IPS DF 6.9 (cell line): Measurements from ENCODE around the gene SFXN5.

ENCODE experiments used
- DNase-seq: peaks from one replicate; pipeline ENCODE4 v3.0.0-alpha.2; 2013; ENCODE audit warnings: low read depth, low spot score
- H3K27ac ChIP-seq: one replicate; pipeline ENCODE4 v1.5.1; 2013; ENCODE audit warnings: low read length, control low read depth
- H3K27me3 ChIP-seq: 2 replicates; pipeline ENCODE4 v1.6.1; 2013; ENCODE audit warnings: mild to moderate bottlenecking, low read length; ENCODE audit not compliant: control insufficient read depth, insufficient read depth
- H3K36me3 ChIP-seq: 2 replicates; pipeline ENCODE4 v1.6.1; 2013; ENCODE audit warnings: low read length; ENCODE audit not compliant: control insufficient read depth, insufficient read depth
- H3K4me1 ChIP-seq: 2 replicates; pipeline ENCODE4 v1.6.1; 2013; ENCODE audit warnings: low read length; ENCODE audit not compliant: control insufficient read depth, insufficient read depth
- H3K4me3 ChIP-seq: 2 replicates; pipeline ENCODE4 v1.5.1; 2013; ENCODE audit warnings: mild to moderate bottlenecking, low read length
- H3K9me3 ChIP-seq: 2 replicates; pipeline ENCODE4 v1.6.1; 2013; ENCODE audit warnings: low read length, inconsistent platforms; ENCODE audit not compliant: control insufficient read depth, insufficient read depth
- WGBS: extraction: QIAGEN DNeasy Blood & Tissue Kit; methylation state at CpG from one replicate; pipeline ENCODE4 v1.1.7; 2013; ENCODE audit warnings: mixed read lengths, missing lambda C conversion rate; ENCODE audit not compliant: insufficient read length, insufficient coverage; 5-methylcytosine and 5-hydroxymethylcytosine counted together

The SFXN5 gene

GRCh38 chr2:72926368-72926767 is 145.1 kb downstream of the SFXN5 start:
- WGBS, result no CpG with 5 or more reads among the region's 4 CpGs

GRCh38 chr2:72925328-72925943 is 146.1 kb downstream of the SFXN5 start:
- no peak overlapping the region for H3K27ac ChIP-seq
- peaks cover 79% of the 10 kb centered on the region for H3K27me3 ChIP-seq
- no CpG with 5 or more reads among the region's 26 CpGs for WGBS
- H3K4me3 ChIP-seq, result no peak overlapping the region
- no peaks in the 10 kb centered on the region for H3K36me3 ChIP-seq
- no peaks in the 10 kb centered on the region for H3K9me3 ChIP-seq
- DNase-seq, result no peak
- peaks cover 5% of the 10 kb centered on the region; the same call in 1 of the 2 replicates for H3K4me1 ChIP-seq

More at GRCh38 chr2:72926368-72926767, 145.1 kb downstream of the SFXN5 start:
- DNase-seq, result no peak
- Histone ChIP-seq H3K4me1 (peaks cover 5% of the 10 kb centered on the region; the same call in 1 of the 2 replicates), H3K27ac (no peak overlapping the region), H3K27me3 (peaks cover 70% of the 10 kb centered on the region), H3K36me3 (no peaks in the 10 kb centered on the region; the same call in 1 of the 2 replicates), H3K4me3 (no peak overlapping the region), H3K9me3 (no peaks in the 10 kb centered on the region)

- H3K4me3 ChIP-seq, result peak overlapping the region; percentile 5; the same call in 1 of the 2 replicates
- no CpG with 5 or more reads among the region's 61 CpGs for WGBS
- H3K9me3 ChIP-seq, result no peaks in the 10 kb centered on the region
- DNase-seq, result no peak
- peaks cover 5% of the 10 kb centered on the region; the same call in 1 of the 2 replicates for H3K4me1 ChIP-seq
- no peaks in the 10 kb centered on the region for H3K36me3 ChIP-seq
- no peak overlapping the region for H3K27ac ChIP-seq
- peaks cover 85% of the 10 kb centered on the region for H3K27me3 ChIP-seq
These were observed 146.9 kb downstream of the SFXN5 start for GRCh38 chr2:72924353-72925240.

GRCh38 chr2:72923833-72924352 is 147.6 kb downstream of the SFXN5 start:
- Histone ChIP-seq H3K27ac (no peak overlapping the region), H3K9me3 (no peaks in the 10 kb centered on the region), H3K4me3 (peak overlapping the region; percentile 1; the same call in 1 of the 2 replicates), H3K36me3 (no peaks in the 10 kb centered on the region), H3K4me1 (peaks cover 5% of the 10 kb centered on the region; the same call in 1 of the 2 replicates), H3K27me3 (peaks cover 85% of the 10 kb centered on the region)
- DNase-seq, result no peak
- WGBS, result no CpG with 5 or more reads among the region's 36 CpGs

DNA sequence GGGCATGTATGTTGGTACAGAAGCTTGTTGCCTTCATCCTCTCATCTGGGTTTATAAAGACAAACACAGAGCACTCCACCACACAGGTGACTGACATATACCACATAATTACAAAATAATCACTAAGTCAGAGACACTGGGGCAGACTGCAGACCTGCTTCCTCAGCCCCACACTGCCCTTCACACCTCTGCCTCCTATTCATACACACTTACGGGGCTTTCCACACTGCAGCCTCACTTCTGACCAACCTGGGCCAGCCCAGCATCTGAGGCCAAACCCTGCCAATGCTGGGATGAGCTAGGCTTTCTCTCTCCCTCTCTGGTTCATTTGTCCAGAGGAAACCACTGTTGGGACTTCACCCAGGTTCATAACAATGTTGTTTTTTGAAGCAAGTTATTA is 149.7 kb downstream of the SFXN5 start:
- no peak for DNase-seq
- Histone ChIP-seq H3K27me3 (peaks cover 82% of the 10 kb centered on the region), H3K36me3 (no peaks in the 10 kb centered on the region), H3K4me3 (no peak overlapping the region), H3K4me1 (peaks cover 5% of the 10 kb centered on the region; the same call in 1 of the 2 replicates), H3K9me3 (no peaks in the 10 kb centered on the region), H3K27ac (no peak overlapping the region)
- WGBS, result no CpG with 5 or more reads among the region's 1 CpG

- Histone ChIP-seq H3K27ac (no peak overlapping the region), H3K36me3 (no peaks in the 10 kb centered on the region), H3K4me1 (peaks cover 5% of the 10 kb centered on the region; the same call in 1 of the 2 replicates), H3K27me3 (peaks cover 82% of the 10 kb centered on the region), H3K9me3 (no peaks in the 10 kb centered on the region), H3K4me3 (no peak overlapping the region)
- no peak for DNase-seq
- WGBS, result no CpG with 5 or more reads among the region's 15 CpGs
These were observed 150.2 kb downstream of the SFXN5 start for GRCh38 chr2:72921088-72921851.

GRCh38 chr2:72920318-72921087 is 151.0 kb downstream of the SFXN5 start:
- Histone ChIP-seq H3K27ac (no peak overlapping the region), H3K4me3 (peak overlapping the region; percentile 12; the same call in 1 of the 2 replicates), H3K4me1 (peaks cover 3% of the 10 kb centered on the region; the same call in 1 of the 2 replicates), H3K36me3 (no peaks in the 10 kb centered on the region), H3K9me3 (no peaks in the 10 kb centered on the region), H3K27me3 (peaks cover 80% of the 10 kb centered on the region)
- no CpG with 5 or more reads among the region's 77 CpGs for WGBS
- DNase-seq, result no peak

- Histone ChIP-seq H3K36me3 (no peaks in the 10 kb centered on the region), H3K27me3 (peaks cover 80% of the 10 kb centered on the region), H3K27ac (no peak overlapping the region), H3K4me3 (peak overlapping the region; percentile 12; the same call in 1 of the 2 replicates), H3K9me3 (no peaks in the 10 kb centered on the region), H3K4me1 (peaks cover 3% of the 10 kb centered on the region; the same call in 1 of the 2 replicates)
- WGBS, result no CpG with 5 or more reads among the region's 48 CpGs
- no peak for DNase-seq
These were observed 151.8 kb downstream of the SFXN5 start for GRCh38 chr2:72919414-72920317.
